Fibroblast of skin of scalp (primary cell): Measurements from ENCODE around the gene EIF4G3.
"Not testable (repeated sequence)": the region's sequence is repeated elsewhere in the genome, so short reads cannot be mapped to it uniquely, and the experiment has no call there.

Experiments
- DNase-seq: peaks from one replicate; pipeline ENCODE4 v3.0.0-alpha.2; 2013

EIF4G3 gene

DNA sequence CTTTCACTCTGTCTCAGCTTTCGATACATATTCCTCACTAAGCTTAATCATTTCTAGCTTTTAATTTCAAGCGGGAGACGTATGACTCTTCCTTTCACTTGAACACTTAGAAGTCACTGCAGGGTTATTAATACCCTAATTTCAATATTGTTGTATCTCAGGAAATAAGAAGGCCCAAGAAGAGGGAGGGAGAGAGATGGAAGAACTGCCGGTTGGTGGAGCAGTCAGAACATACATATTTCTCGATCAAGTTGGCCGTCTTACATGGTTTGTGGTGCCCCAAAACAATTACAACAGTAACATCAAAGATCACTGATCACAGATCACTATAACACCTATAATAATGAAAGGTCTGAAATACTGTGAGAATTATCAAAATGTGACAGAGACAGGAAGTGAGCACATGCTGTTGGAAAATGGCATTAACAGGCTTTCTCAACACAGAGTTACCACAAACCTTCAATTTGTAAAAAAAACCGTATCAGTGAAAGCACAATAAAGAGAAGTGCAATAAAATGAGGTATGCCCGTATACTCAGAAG is 244.2 kb downstream of the EIF4G3 start:
- DNase-seq = no peak

DNA sequence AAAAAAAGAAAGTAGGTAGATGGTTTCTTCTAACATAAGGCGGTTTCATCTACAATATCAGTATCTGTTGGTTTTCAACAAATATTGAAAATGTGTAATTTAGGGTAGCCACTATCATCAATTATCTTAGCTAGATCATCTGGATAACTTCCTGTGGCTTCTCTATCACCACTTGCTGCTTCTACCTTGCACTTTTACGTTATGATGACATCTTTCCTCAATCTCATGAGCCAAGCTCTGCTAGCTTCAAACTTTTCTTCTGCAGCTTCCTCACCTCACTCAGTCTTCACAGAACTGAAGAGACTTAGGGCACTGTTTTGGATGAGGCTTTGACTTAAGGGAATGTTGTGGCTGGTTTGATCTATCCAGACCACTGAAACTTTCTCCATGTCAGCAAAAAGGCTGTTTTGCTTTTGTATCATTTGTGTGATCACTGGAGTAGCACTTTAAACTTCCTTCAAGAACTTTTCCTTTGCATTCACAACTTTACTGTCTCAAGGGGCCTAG is 244.7 kb downstream of the EIF4G3 start:
- DNase-seq = no peak

DNA sequence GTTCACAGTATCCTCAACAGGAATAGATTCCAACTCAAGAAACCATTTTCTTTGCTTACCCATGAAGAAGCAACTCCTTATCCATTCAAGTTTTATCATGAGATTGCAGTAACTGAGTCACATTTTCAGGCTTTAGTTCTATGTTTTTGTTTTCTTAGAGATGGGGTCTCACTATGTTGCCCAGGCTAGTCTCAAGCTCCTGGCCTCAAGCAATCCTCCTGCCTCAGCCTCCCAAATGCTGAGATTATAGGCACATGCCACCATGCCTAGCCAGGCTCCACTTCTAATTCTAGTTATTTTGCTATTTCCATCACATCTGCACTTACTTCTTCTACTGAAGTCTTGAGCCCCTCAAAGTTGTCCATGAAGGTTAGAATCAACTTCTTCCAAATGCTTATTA is 246.3 kb downstream of the EIF4G3 start:
- DNase-seq = no peak

DNA sequence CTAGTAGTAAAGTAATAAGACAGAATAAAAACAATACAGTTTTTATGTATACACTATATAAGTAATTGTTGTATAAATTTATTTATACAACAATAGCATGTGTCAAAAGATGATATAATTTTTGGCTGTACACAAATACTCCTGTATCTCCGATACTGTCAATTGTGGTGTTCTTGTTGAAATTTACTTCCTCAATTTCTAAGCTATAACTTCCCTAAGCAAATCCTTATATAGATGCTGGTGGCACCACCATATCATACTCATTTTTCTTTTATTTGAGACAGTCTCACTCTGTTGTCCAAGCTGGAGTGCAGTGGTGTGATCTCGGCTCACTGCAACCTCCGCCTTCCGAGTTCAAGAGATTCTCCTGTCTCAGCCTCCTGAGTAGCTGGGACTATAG is 248.6 kb downstream of the EIF4G3 start:
- DNase-seq = no peak

DNA sequence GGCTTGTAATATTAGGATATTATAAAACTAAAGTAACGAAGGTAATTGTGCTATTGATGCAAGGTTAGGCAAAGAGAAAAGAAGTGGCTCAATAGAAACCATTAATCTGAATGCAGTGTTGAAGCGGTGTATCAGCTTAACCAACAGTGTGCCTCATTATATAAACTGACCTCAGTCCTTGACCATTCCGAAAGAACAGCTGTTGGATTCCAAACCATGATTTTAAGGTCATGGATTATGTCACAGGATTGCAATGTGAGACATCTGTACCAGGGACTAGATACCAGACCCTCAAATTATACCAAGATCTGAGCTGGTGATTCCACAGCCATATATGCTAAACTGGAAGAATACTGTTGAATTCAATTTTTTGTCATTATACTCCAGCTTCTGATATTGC is 255.4 kb downstream of the EIF4G3 start:
- no peak for DNase-seq

DNA sequence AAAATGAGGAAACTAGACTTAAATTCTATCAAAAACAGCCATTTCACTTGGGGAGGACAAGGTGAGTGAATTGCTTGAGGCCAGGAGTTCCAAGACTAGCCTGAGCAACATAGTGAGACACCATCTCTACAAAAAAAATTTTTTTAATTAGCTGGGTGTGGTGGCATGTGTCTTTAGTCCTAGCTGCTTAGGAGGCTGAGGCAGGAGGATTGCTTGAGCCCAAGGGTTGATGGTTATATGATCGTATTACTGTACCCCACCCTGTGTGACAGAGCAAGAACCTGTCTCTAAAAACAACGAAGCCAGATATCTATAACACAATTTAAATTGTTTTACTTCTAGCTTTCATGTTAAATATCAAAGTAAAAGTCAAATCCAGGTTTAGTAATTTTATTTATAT is 263.5 kb downstream of the EIF4G3 start:
- DNase-seq = no peak

DNA sequence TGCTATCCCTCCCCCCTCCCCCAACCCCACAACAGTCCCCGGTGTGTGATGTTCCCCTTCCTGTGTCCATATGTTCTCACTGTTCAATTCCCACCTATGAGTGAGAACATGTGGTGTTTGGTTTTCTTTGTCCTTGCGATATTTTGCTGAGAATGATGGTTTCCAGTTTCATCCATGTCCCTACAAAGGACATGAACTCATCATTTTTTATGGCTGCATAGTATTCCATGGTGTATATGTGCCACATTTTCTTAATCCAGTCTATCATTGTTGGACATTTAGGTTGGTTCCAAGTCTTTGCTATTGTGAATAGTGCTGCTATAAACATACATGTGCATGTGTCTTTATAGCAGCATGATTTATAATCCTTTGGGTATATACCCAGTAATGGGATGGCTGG is 269.2 kb downstream of the EIF4G3 start:
- not testable (repeated sequence) for DNase-seq

DNA sequence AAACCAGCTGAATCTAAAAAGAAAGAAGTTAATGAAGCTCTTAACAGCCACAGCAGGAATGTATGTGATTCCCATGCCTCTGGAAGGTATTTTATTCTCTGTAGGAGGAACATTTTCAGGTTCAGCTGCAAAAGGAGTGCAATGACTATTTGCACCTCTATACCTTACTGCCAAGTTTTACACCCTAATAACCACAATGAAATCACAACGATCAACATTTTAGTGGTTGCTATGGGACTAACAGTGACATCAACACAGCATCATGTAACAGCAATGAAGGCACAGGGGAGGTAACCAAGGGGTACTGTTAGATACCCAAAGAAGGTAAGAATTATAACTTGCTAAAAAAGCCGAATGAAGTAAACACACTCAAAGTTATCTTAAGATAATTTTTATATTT is 273.3 kb downstream of the EIF4G3 start:
- DNase-seq = no peak

DNA sequence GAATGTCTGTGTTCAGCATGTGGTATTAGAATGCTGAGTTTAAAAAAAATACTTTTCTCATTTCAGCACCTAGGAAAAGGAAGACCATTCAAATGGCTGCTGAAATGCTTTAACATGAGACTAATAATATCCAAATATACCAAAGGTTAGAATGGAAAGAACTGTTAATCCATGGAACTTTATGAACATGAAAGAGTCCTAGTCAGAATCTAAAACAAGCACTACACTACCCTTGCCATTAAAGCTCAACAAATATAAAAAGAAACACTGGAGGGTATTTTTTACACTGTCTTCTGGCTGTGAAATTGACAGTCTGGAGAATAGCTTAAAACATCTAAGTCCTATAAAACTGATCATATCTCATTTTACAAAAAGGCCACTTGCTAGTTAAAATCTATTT is 276.6 kb downstream of the EIF4G3 start:
- DNase-seq = no peak

DNA sequence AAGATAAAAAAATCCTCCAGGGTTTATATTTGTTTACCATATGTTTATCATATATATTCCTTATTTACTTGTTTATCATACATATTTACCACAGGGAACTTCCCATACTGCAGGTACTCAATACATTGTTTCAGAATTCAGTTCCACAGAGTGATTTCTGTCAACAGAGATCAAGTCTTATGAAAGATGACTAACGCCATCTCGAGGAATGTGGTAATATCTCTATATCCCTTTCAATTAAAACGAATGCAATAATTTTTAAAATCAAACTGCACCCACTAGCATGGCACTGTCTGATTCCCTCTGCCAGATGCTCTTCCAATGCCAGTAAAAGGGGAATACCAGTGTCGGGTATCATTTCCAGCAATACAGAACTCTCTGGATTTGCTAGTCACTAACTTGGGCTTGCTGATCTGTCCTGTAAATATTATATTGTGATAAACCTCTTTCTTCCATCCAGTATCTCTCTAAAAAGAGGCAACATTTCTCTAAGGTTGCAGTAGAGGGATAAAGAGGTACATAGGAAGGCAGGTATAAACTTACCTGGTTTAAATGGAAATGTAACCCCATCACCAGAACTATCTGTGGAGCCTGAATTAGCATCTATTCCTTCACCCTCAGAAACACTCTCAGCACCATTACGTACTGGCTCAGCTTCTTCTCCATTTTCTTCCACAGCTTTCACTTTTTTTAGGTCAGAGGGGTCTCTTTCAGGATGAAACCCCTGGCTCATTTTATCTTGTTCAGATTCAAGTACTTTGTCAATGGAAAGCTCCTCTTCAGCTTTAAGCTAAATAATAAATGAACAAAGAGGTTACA is 277.3 kb downstream of the EIF4G3 start:
- DNase-seq = no peak

DNA sequence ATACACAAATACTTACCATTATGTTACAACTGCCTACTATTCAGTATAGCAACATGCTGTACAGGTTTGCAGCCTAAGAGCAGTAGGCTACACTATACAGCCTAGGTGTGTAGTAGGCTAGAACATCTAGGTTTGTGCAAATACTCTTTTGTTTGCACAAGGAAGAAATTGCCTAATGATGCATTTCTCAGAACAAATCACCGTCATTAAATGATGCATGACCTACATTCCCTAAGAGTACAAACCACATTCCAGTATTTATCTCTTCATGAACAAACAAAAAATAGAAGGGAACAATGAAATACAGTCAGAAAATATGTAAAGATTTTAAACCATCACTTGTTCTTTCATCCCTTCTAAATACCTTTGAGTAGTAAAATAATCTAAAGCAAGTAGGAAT is 279.9 kb downstream of the EIF4G3 start:
- DNase-seq = no peak

DNA sequence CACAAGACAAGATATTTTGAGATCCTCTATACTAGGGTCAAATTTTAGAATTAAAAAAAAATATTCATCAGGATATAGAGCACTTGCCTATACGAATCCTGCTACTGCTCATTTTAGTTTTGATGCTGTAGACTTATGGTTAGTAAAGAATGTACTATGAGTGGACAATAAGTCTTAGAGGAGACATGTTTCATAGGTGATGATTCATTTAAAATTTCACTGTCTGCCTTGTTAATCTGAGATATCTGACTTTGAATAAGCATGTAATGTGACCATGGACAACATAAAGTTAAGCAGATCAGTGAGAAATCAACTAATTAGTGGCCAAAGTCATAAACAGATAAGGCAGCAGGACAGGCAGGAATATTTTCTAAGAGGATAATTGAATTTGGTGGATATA is 282.8 kb downstream of the EIF4G3 start:
- DNase-seq = no peak

DNA sequence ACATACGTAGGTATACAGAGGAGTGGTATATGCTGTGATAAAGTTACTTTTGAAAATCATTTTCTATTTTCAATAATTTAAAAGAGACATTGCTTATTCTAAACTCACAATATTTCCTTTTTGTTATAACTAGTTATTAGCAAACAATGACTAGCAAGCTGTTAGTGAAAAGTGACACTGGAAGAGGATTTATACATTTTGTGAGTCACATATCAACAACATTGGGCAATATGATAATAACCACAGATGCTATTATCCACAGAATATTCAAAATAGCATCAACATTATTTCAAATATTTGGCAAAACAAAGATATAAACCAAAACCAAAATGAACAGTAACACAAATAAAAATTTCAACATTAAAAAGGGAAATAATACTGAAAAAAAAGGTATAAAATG is 285.6 kb downstream of the EIF4G3 start:
- DNase-seq = no peak

DNA sequence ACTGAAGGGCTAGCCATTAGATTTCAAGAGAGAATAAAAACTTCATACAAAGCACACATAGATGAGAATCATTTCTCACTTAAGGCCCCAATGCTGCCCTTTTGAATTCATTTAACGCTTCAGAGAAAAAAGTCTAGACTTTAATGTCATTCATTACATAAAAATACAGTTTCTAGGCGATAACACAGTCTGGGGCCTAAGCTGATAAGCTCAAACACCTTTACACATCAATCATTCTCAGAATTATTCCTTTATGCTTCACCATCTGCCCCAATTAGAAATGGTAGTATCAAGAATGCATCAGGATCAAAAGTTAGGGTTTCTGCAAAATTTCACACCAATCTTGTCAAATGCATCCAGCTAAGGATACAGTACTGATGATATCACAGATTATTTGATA is 289.5 kb downstream of the EIF4G3 start:
- no peak for DNase-seq

DNA sequence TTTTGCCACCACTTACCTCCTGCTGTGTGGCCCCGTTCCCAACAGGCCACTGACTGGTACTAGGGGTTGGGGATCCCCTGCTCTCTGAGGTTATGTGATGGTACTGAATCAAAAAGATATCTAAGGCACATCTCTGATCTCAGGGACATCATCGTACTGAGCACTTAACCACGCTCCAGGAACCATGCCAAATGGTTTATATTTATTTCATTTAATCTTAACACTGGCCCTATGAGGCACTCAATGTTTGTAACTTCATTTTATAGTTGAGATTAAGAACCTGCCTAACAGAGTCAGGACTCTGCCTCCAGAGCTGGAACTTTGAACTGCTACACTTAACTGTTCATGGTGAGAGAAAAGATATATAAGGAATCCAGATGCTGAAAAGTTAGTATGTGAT is 291.6 kb downstream of the EIF4G3 start:
- peak; percentile 9 for DNase-seq

DNA sequence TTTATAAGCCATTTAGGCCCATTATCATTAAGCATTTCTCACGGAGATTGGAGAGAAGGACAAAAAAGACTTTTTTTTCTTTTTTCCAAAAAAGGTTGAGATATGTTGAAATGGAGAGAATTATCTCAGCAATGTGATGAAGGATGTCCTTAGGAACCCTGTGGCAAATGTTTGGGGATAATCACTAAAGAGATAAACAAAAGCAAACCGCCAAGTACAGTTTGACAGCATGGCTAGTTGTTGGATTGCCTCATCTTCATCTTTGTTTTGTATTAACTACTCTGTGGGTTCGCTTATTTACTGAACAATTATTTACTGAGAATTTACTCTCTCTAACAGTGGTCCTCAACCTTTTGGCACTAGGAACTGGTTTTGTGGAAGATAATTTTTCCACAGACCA is 292.2 kb downstream of the EIF4G3 start:
- no peak for DNase-seq

DNA sequence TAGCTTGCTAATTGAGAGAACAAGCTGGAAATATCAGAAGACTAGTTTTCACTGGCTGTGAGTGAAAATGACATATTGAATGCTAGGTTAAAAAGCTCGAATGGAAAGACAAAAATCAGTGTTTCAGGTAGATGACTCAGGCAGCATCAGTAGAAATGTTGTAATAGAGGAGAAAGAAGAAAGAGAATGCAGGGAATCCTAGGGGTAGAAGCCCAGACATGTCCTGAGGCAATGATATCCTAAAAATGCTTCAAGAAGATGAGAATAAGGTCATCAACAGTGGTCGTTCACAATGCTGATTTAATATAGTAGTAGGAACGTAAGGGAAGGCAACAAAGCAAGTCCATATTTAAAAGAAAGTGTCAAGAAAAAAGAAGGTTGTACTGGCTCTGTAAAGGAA is 292.9 kb downstream of the EIF4G3 start:
- DNase-seq = no peak

DNA sequence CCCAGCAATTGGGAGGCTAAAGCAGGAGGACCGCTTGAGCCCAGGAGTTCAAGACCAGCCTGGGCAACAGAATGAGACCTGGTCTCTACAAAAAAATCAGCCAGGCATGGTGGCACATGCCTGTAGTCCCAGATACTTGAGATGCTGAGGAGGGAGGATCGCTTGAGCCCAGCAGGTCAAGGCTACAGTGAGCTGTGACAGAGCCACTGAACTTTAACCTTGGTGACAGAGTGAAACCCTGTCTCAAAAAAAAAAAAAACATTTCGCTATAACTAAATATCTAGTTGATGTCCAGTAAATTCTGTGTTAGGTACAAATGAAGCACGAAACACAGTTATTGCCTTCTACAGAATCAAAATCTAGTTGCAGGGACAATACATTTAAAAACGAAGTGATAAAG is 293.9 kb downstream of the EIF4G3 start:
- no peak for DNase-seq

DNA sequence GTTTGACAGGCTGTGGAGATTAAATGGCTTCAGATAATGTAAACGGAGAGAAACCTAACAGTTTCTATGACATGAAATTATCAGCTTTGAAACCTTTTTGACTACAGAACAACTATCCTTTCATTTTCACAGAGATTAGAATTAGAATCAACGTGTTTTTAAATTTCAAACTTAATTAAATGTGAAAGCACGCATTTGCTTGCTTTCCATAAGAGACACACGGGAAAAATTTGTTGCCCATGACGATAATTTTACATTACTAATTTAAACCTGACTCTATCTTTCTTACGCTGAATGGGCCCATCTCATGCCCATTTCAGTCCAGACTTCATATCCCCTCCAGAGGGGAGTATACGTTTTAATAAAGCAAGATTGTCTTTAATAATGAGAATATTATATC is 297.9 kb downstream of the EIF4G3 start:
- no peak for DNase-seq

DNA sequence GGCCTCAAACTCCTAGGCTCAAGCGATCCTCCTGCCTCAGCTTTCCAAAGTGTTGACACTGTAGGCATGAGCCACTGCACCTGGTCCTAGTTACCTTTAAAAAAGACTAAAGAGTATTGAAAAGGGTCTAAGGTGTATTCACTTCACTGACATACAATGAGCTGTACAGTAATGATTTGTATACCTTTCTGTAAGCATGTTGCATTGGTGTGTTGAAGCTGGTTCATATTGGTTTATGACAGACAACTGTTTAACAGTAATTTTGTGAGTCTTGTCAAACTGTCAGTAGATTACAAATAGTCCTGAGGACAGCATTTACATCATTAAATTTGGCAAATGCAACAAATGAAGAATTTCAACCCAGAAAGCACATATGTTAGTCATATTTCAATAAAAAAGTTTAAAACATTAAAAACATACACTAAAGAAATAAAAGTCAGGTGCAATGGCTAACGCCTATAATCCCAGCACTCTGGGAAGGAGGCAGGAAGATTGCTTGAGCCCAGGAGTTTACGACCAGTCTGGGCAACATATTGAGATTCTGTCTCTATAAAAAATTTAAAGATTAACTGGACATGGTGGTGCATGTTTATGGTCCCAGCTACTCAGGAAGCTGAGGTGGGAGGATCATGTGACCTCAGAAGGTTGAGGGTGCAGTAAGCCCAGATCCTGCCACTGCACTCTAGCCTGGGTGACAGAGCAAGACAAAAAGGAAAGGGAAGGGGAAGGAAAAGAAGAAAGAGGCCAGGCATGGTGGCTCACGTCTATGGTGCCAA is 301.3 kb downstream of the EIF4G3 start:
- DNase-seq = no peak

DNA sequence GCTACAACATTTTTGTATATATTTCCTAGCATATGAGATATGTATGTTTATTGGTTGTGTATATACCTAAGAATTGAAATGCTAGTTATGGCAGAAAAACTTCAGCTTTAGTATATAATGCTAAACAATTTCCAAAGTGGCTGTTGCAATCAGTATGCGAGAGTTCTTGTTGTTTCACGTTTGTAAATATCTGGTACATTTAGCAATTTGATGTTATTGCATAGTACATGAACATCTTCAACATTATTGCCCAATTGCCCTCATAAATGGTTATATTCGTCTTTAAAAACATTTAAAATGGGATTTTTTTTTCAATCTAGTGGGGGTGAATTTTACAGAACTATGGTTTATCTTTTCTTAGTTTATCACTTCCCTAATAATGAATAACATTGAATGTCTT is 303.4 kb downstream of the EIF4G3 start:
- DNase-seq = no peak

DNA sequence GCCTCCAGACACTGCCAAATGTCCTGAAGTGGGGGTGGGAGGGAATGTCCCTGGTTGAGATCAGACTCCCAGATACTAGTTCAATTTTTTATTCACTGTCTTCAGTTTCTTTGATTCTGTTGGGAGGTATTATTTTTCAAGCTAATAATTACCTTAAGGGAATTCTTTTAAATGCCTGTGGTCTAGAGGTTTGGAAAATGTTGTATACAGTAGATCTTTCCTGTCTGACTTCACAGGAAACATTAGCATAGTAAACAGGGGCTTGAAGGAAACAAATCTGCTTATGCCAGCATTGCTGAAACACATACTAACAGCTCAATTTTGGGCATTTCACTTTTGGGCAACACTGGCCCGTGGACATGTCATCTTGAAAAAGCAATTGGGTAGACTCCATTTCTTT is 305.3 kb downstream of the EIF4G3 start:
- no peak for DNase-seq

DNA sequence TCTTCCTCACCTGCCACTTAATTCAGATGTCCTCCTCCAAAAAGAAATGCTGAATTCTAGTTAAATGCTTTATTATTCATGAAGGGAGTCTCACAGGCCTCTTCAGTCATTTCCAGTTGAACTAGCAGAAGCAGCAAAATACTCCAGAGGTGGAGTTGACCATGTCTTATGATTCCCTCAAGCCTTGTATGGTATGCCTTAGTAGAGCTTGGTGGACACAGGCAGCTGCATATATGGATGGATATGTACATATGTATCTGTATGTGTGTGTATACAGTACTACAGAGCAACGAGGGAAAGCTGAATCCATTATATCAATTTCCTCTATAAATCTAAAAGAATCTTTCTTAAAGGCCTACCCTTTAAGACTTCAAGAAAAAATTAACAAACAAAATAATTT is 306.0 kb downstream of the EIF4G3 start:
- no peak for DNase-seq

DNA sequence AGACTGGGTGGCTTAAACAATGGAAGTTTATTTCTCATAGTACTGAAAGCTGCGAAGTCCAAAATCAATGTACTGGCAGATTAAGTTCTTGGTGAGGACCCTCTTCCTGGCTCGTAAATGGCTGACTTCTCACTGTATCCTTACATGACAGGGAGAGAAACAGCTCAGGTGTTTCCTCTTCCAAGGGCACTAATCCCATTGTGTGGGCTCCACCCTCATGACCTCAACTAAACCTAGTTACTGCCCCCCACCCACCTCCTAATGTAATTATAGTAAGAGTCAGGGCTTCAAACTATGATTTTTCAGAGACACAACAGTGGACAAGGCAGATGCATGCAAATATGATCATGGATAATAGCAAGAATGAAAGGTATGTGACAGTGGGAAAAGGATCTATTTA is 308.4 kb downstream of the EIF4G3 start:
- DNase-seq = peak; percentile 17
